ENCODE measurements around the gene TMEM256.

TMEM256 gene

DNA sequence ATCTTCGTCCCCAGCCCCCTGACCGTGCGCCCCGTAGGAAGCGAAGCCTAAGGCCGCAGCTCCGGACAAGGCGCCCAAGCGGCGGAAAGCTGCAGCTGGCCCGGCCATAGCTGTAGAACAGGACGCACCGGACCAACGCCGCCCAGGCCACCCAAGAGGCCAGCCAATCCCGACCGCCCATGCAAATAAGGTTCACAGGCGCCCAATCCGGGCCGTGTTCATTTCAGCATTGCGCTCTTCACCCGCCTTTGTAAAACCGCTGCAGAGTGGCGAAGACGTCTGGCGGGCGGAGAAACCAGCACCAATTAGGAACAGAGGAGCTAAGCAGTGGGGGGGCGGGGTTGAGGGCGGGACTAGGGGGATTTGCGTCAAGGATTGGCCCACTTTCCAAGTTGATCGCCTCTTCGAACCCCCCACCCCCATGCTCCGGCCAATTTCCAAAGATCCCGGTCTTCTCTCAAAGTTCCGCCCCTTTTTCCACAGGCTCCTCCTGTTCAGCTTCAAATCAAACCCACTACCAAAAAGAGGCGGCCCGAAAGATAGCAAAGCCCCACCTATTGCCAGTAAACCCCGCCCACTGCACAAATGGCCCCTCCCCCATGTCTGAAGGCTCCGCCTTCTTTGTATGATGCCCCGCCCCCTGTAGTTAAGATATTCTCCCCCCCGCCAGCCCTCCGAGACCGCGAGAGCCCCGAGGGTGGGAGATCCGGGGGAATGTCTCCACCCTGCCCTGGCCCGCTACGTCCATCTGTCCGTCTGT lies at the start of gene TMEM256:
TSS of gene TMEM256 (minus strand) at position 121 of the 760 bp plus-strand sequence. CDS start at position 108, 13 bp downstream.
- no peaks in the 10 kb centered on the region for H3K9me3 ChIP-seq (ENCODE audit: control insufficient read depth, insufficient read depth, low read length)
- peak within 1 kb of the TSS; percentile 9 for H3K9ac ChIP-seq (ENCODE audit: low read depth, low read length)
- H3K4me3 ChIP-seq (ENCODE audit: low read depth, low read length): peak within 1 kb of the TSS; percentile 88
- H3K36me3 ChIP-seq (ENCODE audit: control insufficient read depth, insufficient read depth, low read length): peaks cover 12% of the 10 kb centered on the region
- H3K4me1 ChIP-seq (ENCODE audit: control insufficient read depth, insufficient read depth, low read length): peaks cover 7% of the 10 kb centered on the region
- H3K27me3 ChIP-seq (ENCODE audit: control insufficient read depth, insufficient read depth, low read length): peaks cover 5% of the 10 kb centered on the region

DNA sequence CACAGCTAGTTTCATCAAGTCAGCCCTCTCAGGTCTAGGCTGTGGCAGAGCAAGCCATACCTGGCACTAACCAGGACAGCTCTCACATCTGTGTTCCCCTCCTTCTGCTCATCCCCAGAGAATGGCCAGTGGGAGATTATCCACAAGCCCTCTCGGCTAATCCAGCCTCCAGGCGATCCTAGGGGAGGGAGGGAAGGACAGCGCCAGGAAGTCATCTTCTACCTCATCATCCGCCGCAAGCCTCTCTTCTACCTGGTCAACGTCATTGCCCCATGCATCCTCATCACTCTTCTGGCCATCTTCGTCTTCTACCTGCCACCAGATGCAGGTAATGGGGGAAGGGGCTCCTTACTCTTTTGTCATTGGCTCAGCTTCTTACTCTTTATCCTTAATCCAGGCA lies 44.6 kb upstream of the TMEM256 start:
- H3K4me3 ChIP-seq (ENCODE audit: low read depth, low read length): no peak overlapping the region
- H3K9me3 ChIP-seq (ENCODE audit: control insufficient read depth, insufficient read depth, low read length): no peaks in the 10 kb centered on the region
- H3K4me1 ChIP-seq (ENCODE audit: control insufficient read depth, insufficient read depth, low read length): peaks cover 8% of the 10 kb centered on the region
- H3K27me3 ChIP-seq (ENCODE audit: control insufficient read depth, insufficient read depth, low read length): peaks cover 21% of the 10 kb centered on the region
- H3K36me3 ChIP-seq (ENCODE audit: control insufficient read depth, insufficient read depth, low read length): no peaks in the 10 kb centered on the region
- no peak overlapping the region for H3K9ac ChIP-seq (ENCODE audit: low read depth, low read length)

DNA sequence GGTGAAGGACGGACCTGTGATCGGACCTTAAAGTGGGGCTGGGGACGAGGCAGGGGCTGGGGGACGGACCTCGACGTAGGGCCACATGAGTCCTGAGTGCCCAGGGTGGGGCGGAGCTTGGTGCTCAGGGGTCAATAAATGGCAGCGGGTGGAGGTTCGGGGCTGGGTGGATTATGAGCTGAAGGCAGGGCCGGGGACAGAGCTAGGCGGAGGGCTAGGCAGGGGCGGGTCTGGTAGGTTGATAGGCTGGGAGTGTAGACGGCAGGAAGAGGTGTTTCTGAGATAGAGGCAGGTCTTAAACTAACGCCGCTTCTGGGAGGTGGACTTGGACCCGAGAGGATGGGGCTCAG lies 41.7 kb upstream of the TMEM256 start:
- Histone ChIP-seq H3K4me3 (ENCODE audit: low read depth, low read length) (peak overlapping the region; percentile 58), H3K9me3 (ENCODE audit: control insufficient read depth, insufficient read depth, low read length) (no peaks in the 10 kb centered on the region), H3K27me3 (ENCODE audit: control insufficient read depth, insufficient read depth, low read length) (peaks cover 26% of the 10 kb centered on the region), H3K36me3 (ENCODE audit: control insufficient read depth, insufficient read depth, low read length) (peaks cover 2% of the 10 kb centered on the region), H3K9ac (ENCODE audit: low read depth, low read length) (no peak overlapping the region), H3K4me1 (ENCODE audit: control insufficient read depth, insufficient read depth, low read length) (peaks cover 12% of the 10 kb centered on the region)

DNA sequence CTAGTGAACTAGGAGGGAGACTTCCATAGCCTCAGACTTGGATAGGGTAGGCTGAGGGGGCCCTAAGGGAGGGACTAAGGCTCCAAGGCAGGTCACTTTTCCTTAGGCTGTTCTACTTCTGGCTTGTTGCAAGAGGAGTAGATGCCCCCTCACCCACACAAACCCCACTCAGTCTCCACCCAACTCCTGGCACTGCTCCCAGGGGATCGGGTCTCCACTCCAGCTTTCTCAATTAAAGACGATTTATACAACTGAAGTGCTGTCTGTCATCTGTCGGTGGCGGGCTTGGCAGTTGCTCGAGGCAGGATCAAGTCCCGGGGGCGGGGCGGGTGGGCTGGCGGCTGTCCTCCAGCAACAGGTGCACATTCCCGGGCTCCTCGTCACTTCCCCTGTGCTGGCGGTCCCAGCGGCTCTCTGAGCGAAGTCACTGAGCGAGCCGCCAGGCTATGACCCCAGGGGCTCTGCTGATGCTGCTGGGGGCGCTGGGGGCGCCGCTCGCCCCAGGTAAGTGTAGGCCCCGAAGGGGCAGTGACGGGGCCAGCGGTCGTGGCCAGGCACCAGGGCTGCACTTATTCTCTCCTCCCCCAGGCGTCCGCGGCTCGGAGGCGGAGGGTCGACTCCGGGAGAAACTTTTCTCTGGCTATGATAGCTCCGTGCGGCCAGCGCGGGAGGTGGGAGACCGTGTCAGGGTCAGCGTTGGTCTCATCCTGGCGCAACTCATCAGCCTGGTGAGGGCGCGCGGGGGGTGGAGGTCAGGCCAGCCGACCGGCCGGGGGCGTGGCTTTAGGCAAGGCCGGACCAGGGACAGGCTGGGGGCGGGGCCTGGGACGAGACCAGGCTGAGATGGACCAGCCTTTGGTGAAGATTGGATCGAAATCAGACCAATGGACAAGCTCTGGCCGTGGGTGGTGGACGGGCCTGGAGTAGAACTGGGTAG lies 41.1 kb upstream of the TMEM256 start, which contains the start of gene CHRNB1:
TSS of gene CHRNB1 (plus strand) at position 380 of the 937 bp plus-strand sequence. CDS start at position 447, 67 bp downstream.
- Histone ChIP-seq H3K27me3 (ENCODE audit: control insufficient read depth, insufficient read depth, low read length) (peaks cover 26% of the 10 kb centered on the region), H3K4me1 (ENCODE audit: control insufficient read depth, insufficient read depth, low read length) (peaks cover 12% of the 10 kb centered on the region), H3K9me3 (ENCODE audit: control insufficient read depth, insufficient read depth, low read length) (no peaks in the 10 kb centered on the region), H3K9ac (ENCODE audit: low read depth, low read length) (no peak within 1 kb of the TSS), H3K4me3 (ENCODE audit: low read depth, low read length) (peak within 1 kb of the TSS; percentile 58), H3K36me3 (ENCODE audit: control insufficient read depth, insufficient read depth, low read length) (peaks cover 2% of the 10 kb centered on the region)

DNA sequence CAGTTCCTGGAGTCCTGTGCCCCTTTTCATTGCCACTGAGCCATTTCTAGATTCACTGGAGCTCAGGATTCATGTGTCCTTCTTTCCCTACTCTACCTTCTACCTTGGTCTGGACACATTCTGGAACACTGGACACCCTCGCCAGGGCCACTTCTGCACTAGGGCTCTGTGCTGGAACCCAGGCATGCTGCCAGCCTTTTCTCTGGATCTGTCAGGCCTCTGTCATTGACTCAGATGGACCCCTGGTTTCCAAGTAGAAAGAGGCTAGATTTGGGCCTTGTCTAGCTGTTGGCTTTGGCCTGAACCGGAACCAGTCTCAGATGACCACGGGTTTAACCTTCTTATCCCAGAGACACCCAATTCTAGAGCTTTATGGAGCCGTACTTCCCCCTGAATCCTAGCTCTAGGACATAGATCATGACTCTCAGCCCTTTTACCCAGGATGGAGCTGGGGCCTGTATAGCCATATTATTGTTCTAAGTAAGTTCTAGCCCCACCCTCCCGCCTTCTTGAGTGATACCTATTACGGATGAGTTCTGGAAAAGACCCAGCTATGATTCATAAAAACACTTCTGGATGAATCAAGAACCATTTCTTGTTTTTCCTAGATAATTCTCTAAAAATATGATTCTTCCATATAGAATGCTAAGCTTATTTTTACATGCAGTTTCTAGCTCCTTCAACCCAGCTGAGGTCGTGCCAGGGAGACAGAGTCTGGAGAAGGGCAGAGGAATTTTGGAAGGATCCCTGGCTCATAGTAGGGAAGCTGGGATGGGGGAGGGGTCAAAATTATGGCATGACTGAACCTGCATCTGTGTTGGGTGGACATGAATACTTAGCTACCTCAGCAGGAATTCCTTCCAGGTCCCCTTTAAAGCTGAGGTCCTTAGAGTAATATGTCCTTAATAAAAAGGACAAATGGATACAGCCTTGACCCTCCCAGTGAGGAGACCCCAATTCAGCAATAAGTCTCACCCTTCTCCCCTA lies 39.9 kb upstream of the TMEM256 start:
- no peaks in the 10 kb centered on the region for H3K9me3 ChIP-seq (ENCODE audit: control insufficient read depth, insufficient read depth, low read length)
- peaks cover 30% of the 10 kb centered on the region for H3K27me3 ChIP-seq (ENCODE audit: control insufficient read depth, insufficient read depth, low read length)
- H3K4me1 ChIP-seq (ENCODE audit: control insufficient read depth, insufficient read depth, low read length): peaks cover 15% of the 10 kb centered on the region
- no peak overlapping the region for H3K4me3 ChIP-seq (ENCODE audit: low read depth, low read length)
- H3K9ac ChIP-seq (ENCODE audit: low read depth, low read length): no peak overlapping the region
- H3K36me3 ChIP-seq (ENCODE audit: control insufficient read depth, insufficient read depth, low read length): peaks cover 2% of the 10 kb centered on the region

DNA sequence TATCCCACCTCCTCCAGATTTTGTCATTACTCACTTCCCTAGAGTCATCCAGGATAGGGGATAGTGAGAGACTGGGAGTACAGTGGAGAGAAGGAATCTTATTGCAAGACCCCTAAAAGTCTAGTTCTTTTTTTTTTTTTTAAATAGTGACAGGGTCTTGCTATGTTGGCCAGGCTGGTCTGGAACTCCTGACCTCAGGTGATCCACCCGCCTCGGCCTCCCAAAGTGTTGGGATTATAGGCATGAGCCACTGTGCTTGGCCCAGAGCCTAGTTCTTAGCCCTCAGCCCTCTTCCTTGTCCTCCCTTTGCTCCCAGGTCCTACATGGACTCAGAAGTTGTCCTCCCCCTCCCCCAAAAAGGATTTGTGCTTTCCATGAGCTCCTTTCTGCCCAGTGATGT lies 38.2 kb upstream of the TMEM256 start:
- no peaks in the 10 kb centered on the region for H3K9me3 ChIP-seq (ENCODE audit: control insufficient read depth, insufficient read depth, low read length)
- no peak overlapping the region for H3K4me3 ChIP-seq (ENCODE audit: low read depth, low read length)
- no peak overlapping the region for H3K9ac ChIP-seq (ENCODE audit: low read depth, low read length)
- peaks cover 31% of the 10 kb centered on the region for H3K27me3 ChIP-seq (ENCODE audit: control insufficient read depth, insufficient read depth, low read length)
- peaks cover 19% of the 10 kb centered on the region for H3K4me1 ChIP-seq (ENCODE audit: control insufficient read depth, insufficient read depth, low read length)
- H3K36me3 ChIP-seq (ENCODE audit: control insufficient read depth, insufficient read depth, low read length): peaks cover 2% of the 10 kb centered on the region

DNA sequence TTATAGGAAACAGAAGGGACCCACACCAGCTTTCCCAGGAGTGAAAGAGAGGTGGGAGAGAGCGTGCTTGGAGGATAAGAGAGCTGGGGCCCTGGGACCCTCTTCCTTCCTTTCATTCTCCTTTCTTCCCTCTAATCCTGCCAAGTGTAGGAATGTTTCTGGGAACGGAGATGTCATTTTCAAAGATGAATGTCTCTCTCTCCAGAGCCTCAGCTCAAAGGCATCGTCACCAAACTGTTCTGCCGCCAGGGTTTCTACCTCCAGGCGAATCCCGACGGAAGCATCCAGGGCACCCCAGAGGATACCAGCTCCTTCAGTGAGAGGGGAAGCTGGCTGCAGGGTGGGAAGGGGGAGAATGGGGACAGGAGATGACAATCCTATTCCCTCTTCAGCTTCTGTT lies 37.4 kb upstream of the TMEM256 start:
- Histone ChIP-seq H3K4me3 (ENCODE audit: low read depth, low read length) (peak overlapping the region; percentile 87), H3K9me3 (ENCODE audit: control insufficient read depth, insufficient read depth, low read length) (no peaks in the 10 kb centered on the region), H3K27me3 (ENCODE audit: control insufficient read depth, insufficient read depth, low read length) (peaks cover 25% of the 10 kb centered on the region), H3K9ac (ENCODE audit: low read depth, low read length) (no peak overlapping the region), H3K4me1 (ENCODE audit: control insufficient read depth, insufficient read depth, low read length) (peaks cover 17% of the 10 kb centered on the region), H3K36me3 (ENCODE audit: control insufficient read depth, insufficient read depth, low read length) (peaks cover 2% of the 10 kb centered on the region)

DNA sequence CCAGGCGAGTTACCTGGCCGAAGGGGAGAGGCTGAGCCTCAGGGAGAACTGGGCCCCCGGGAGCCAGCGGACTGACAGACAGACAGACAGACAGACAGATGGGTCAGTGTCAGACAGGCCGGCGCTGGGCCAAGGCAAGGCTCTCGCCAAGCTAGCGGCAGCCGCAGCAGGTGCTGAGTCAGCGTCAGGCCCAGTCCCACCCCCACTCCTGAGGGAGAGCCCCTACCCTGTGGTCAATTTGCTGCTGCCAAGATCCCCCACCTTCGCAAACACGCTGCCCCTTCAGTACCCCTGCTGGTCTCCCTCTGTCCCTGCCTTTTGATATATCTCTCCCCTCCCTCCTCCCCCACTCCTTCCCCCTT lies 36.9 kb upstream of the TMEM256 start:
- Histone ChIP-seq H3K9ac (ENCODE audit: low read depth, low read length) (peak overlapping the region; percentile 92), H3K4me1 (ENCODE audit: control insufficient read depth, insufficient read depth, low read length) (peaks cover 14% of the 10 kb centered on the region)

DNA sequence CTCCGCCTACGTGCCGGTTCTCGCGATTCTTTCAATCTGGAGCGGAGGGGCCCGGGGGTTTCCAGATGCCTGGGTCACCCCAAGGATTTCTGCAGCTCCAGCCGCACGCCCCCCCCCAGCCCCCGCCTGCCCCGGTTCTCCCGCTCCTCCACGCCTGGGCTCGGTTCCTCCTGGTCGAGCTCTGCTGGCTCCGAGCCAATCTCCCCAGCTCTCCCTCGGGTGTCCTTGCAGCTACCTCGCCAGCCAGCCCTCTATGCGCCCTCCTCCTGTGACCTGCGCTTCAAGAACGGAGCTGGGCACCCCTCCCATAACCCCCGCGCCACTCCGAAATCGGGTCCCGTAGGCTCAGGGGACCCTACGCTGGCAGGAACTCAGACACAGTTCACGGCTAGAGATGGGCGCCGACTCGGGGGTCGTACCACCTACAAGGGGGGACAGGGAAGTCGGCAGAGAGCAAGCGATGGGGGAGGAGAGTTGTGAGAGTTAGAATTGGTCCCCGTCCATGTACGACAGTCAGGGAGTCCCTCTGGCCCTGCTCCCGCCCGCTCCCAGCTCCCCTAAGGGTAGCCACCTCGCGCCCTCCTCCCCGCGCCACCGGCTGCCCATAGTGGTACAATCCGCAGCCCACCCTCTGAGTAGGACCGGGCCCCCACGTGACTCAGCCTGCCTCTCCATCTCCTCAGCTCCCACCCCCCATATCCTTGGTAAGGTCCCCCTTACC lies 36.4 kb upstream of the TMEM256 start:
- Histone ChIP-seq H3K9me3 (ENCODE audit: control insufficient read depth, insufficient read depth, low read length) (no peaks in the 10 kb centered on the region), H3K4me1 (ENCODE audit: control insufficient read depth, insufficient read depth, low read length) (peaks cover 14% of the 10 kb centered on the region), H3K4me3 (ENCODE audit: low read depth, low read length) (peak overlapping the region; percentile 87), H3K27me3 (ENCODE audit: control insufficient read depth, insufficient read depth, low read length) (peaks cover 25% of the 10 kb centered on the region), H3K36me3 (ENCODE audit: control insufficient read depth, insufficient read depth, low read length) (peaks cover 2% of the 10 kb centered on the region), H3K9ac (ENCODE audit: low read depth, low read length) (peak overlapping the region; percentile 92)

More for the DNA sequence above, 36.9 kb upstream of the TMEM256 start:
- Histone ChIP-seq H3K9me3 (ENCODE audit: control insufficient read depth, insufficient read depth, low read length) (no peaks in the 10 kb centered on the region), H3K4me3 (ENCODE audit: low read depth, low read length) (peak overlapping the region; percentile 87), H3K36me3 (ENCODE audit: control insufficient read depth, insufficient read depth, low read length) (peaks cover 2% of the 10 kb centered on the region), H3K27me3 (ENCODE audit: control insufficient read depth, insufficient read depth, low read length) (peaks cover 25% of the 10 kb centered on the region)

DNA sequence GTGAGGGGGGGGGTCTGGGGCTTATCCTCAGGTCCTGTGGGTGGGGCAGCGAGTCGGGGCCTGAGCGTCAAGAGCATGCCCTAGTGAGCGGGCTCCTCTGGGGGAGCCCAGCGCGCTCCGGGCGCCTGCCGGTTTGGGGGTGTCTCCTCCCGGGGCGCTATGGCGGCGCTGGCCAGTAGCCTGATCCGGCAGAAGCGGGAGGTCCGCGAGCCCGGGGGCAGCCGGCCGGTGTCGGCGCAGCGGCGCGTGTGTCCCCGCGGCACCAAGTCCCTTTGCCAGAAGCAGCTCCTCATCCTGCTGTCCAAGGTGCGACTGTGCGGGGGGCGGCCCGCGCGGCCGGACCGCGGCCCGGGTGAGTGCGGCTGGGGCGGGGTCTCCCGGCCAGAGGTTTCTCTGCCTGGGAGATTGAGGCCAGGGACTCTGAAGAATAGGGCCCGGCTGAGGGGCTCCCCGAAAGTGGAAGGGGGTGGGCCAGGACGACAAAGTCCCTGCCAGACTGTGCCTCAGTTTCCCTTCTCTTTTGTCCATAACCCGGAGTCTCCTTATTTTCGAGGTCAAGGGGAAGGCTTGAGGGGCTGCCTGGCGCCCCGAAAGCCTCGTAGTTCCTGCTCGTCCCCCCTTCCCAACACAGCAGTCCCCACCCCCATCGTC lies 35.7 kb upstream of the TMEM256 start, which contains the start of gene FGF11:
TSS of gene FGF11 (plus strand) at position 51 of the 651 bp plus-strand sequence. CDS start at position 160, 109 bp downstream.
- Histone ChIP-seq H3K27me3 (ENCODE audit: control insufficient read depth, insufficient read depth, low read length) (peaks cover 25% of the 10 kb centered on the region), H3K36me3 (ENCODE audit: control insufficient read depth, insufficient read depth, low read length) (peaks cover 2% of the 10 kb centered on the region), H3K9me3 (ENCODE audit: control insufficient read depth, insufficient read depth, low read length) (no peaks in the 10 kb centered on the region), H3K4me3 (ENCODE audit: low read depth, low read length) (peak within 1 kb of the TSS; percentile 87), H3K9ac (ENCODE audit: low read depth, low read length) (peak within 1 kb of the TSS; percentile 92), H3K4me1 (ENCODE audit: control insufficient read depth, insufficient read depth, low read length) (peaks cover 14% of the 10 kb centered on the region)
